ENCODE measurements around the gene DPH1. TPM values are rescaled to one million over a fixed set of nuclear protein-coding genes. Genes with fewer than 3 reads are reported as not detected.

DPH1 gene
- total and polyA plus RNA-seq, 8 donors, result 30.7 to 53.3 (median 46.5) TPM

DNA sequence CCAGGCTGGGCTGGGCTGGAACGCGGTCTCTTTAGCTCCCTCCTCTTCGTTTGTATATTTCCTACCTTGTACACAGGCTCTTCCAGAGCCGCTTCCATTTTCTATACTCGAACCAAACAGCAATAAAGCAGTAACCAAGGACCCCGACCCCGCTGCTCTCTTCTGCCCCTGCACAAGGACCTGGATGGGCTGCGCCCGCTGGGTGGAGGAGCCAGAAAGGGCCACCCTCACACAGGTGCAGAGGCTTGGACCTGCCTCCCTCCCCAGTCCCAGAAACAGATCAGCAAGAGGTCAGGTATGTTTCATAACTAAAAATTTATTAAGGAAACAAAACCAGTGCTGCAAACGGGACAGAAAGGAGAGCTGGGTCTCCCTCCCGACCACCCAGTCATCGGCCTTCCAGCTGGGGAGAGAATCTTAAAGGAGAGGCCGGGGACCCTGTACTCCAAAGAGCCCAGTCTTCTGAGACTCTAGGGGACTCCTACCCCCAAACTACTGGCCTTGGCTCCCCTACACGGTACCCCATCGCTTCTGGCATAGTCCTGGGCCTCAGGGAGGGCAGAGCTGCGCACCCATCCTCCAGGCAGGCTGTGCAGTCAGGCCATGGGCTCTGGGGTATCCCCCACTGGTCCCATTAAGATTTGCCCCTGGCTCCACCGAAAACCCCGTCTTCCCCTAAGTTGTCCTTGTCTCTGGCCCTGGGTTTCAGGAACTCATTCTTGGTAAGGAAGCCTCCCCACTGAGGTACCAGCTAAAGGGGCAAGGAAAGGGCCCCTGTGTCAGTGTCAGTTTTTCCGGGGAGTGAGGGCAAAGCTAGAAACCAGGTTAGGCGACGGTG lies 29.8 kb downstream of the DPH1 start:
- peak overlapping the region; percentile 66 to 82 for H3K27ac ChIP-seq
- H3K9me3 ChIP-seq, result no peaks in the 10 kb centered on the region
- ATAC-seq (no peak), DNase-seq (no peak)
- H3K27me3 ChIP-seq, result peaks cover 8 to 45% of the 10 kb centered on the region in 2 donors
- H3K36me3 ChIP-seq, result peaks cover 0 to 52% of the 10 kb centered on the region in 2 donors
- peaks cover 18 to 64% of the 10 kb centered on the region in 2 donors for H3K4me1 ChIP-seq
- TF ChIP-seq, protein P1, sequence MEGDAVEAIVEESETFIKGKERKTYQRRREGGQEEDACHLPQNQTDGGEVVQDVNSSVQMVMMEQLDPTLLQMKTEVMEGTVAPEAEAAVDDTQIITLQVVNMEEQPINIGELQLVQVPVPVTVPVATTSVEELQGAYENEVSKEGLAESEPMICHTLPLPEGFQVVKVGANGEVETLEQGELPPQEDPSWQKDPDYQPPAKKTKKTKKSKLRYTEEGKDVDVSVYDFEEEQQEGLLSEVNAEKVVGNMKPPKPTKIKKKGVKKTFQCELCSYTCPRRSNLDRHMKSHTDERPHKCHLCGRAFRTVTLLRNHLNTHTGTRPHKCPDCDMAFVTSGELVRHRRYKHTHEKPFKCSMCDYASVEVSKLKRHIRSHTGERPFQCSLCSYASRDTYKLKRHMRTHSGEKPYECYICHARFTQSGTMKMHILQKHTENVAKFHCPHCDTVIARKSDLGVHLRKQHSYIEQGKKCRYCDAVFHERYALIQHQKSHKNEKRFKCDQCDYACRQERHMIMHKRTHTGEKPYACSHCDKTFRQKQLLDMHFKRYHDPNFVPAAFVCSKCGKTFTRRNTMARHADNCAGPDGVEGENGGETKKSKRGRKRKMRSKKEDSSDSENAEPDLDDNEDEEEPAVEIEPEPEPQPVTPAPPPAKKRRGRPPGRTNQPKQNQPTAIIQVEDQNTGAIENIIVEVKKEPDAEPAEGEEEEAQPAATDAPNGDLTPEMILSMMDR (IDR thresholded peaks at IDR 0.05), result no peak
- peak overlapping the region; percentile 22 to 57 for H3K4me3 ChIP-seq
- intact Hi-C loops (cut with DNase I), result loop anchor here in 1 of 2 donors (5.0 kb wide), 1 partner anchor 183 kb away; no protein-coding TSS in a partner anchor

DNA sequence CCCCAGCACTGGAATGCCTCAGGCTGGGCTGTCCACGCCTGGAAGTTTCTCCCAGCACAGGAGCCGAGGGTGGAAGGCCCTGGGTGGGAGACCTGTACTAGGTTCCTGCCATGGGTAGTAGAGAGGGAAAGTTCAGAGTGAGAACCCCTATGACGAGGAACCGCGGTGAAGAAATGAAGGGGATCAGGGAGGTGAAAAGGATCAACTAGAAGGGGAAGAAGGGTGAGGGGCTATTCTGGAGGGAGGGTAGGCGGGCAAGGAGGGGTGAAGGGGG lies 30.4 kb downstream of the DPH1 start:
- Histone ChIP-seq H3K4me1 (peaks cover 18 to 64% of the 10 kb centered on the region in 2 donors), H3K27me3 (peaks cover 8 to 39% of the 10 kb centered on the region in 2 donors), H3K4me3 (no peak overlapping the region), H3K27ac (peak overlapping the region; percentile 66 to 82), H3K36me3 (peaks cover 0 to 57% of the 10 kb centered on the region in 2 donors), H3K9me3 (no peaks in the 10 kb centered on the region)
- intact Hi-C loops (cut with DNase I), result no loop called here
- ATAC-seq (no peak), DNase-seq (no peak)
- TF ChIP-seq, protein P1 (IDR thresholded peaks at IDR 0.05), result no peak

DNA sequence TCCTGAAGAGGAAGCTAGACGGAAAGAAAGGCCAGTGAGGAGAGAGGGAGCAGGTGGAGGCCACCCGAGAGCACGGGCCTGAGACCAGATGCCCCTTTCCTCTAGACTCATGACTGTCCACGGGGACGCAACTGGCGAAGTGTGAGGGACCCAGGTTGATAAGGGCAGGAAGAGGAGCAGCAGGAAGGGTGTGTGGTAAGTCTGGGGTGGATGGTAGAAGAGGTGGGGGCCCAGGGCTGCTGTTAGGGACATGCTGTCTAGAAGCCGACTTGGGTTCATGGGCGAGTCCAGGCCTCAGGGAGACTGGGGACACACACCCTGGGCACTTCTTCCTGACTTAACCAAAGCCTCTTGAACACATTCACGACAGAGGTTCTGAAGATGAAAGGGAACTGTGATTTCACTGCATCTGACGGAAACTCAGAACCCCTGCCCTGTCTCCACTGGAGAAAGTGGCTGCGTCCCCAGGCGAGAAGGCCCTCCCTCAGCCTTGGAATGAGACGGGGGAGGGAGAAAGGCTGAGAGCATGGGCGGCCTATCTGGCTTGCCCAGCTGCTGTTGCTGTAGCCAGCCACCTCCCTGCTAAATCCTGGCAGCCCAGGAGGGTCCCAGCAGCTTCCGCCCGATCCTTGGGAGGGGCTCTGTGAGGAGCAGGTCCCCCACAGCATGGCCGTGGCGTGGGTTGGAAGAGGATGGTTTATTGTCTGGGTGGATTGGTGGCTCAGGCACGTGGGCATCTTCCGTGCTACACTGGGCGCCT lies 30.9 kb downstream of the DPH1 start:
- H3K4me1 ChIP-seq, result peaks cover 18 to 63% of the 10 kb centered on the region in 2 donors
- intact Hi-C loops (cut with DNase I), result no loop called here
- peaks cover 8 to 34% of the 10 kb centered on the region in 2 donors for H3K27me3 ChIP-seq
- H3K36me3 ChIP-seq, result peaks cover 0 to 62% of the 10 kb centered on the region in 2 donors
- no peak for ATAC-seq
- no peaks in the 10 kb centered on the region for H3K9me3 ChIP-seq
- peak in 2 of 4 donors; percentile 49 to 54 for DNase-seq
- H3K4me3 ChIP-seq, result no peak overlapping the region
- H3K27ac ChIP-seq, result peak overlapping the region; percentile 66 to 82
- TF ChIP-seq, protein P1 (IDR thresholded peaks at IDR 0.05), result no peak

DNA sequence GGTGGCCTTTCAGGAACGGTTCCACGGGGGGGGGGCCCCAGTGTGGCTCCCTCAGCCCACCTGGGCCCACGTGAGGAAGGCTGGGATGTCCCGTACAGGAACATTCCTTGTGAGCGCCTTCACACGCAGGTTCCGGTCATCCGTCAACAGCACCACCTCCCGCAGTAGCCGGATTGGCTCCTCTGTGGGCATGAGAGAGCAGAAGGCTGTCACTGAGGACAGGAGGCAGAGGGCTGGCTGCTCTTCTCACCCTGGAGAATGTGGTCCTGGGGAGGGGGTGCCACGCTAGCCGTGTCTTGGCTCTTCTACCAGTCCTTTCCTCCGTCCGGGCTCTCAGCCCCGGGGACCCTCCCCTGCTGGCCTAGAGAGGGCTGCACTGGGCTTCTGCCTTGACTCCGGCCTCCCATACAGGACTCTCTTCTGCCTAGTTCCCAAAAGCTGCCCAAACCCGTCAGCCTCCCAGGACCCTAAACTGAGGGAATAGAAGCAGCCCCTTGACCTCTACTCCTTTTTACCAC lies 31.5 kb downstream of the DPH1 start:
- Histone ChIP-seq H3K9me3 (no peaks in the 10 kb centered on the region), H3K27me3 (peaks cover 8 to 28% of the 10 kb centered on the region in 2 donors), H3K27ac (peak overlapping the region in 1 of 2 donors; percentile 66), H3K4me3 (no peak overlapping the region), H3K36me3 (peaks cover 0 to 64% of the 10 kb centered on the region in 2 donors), H3K4me1 (peaks cover 18 to 57% of the 10 kb centered on the region in 2 donors)
- intact Hi-C loops (cut with DNase I), result no loop called here
- DNase-seq (peak in 1 of 4 donors; percentile 57), ATAC-seq (no peak)
- TF ChIP-seq, protein P1 (IDR thresholded peaks at IDR 0.05), result no peak

Data from left lung (tissue), 10 donors.